Breast epithelium (tissue), 4 donors: Measurements from ENCODE around the gene USP24. TPM values are rescaled to one million over a fixed set of nuclear protein-coding genes. Genes with fewer than 3 reads are reported as not detected.
A peak's percentile ranks its signal among the peaks of the same experiment; 100 is the strongest.

Experiments
- DNase-seq, 2 donors: peaks; one replicate each; pipeline ENCODE4 v3.0.0-alpha.2; 2019; ENCODE audit warnings: low spot score in 2 of 2
- H3K27ac ChIP-seq, 2 donors: fragments of 200-600 bp; sonication (generic) in 1 of 2; one replicate each; pipeline ENCODE4 v1.5.1; 2016 to 2019; ENCODE audit warnings: mild to moderate bottlenecking in 1 of 2
- H3K27me3 ChIP-seq, 2 donors: fragments of 200-600 bp; sonication (generic) in 1 of 2; one replicate each; pipeline versions ENCODE4 v1.5.1 to v1.6.0; 2017 to 2019; ENCODE audit warnings: control low read depth in 1 of 2, mild to moderate bottlenecking in 1 of 2
- H3K36me3 ChIP-seq: fragments of 200-600 bp; one replicate; pipeline ENCODE4 v1.5.1; 2019
- H3K4me1 ChIP-seq, 2 donors: fragments of 200-600 bp; sonication (generic); one replicate each; pipeline ENCODE4 v1.5.1; 2016 to 2019; ENCODE audit warnings: control low read depth in 1 of 2
- H3K4me3 ChIP-seq, 3 donors: fragments of 200-600 bp; sonication (generic); 1 replicate in 2 of 3; 2 replicates in 1 of 3; pipeline ENCODE4 v1.5.1; 2016 to 2019; ENCODE audit warnings: mild to moderate bottlenecking in 3 of 3, moderate library complexity in 2 of 3
- H3K9me3 ChIP-seq, 2 donors: fragments of 200-600 bp; sonication (generic) in 1 of 2; one replicate each; pipeline ENCODE4 v1.5.1; 2016 to 2019; ENCODE audit warnings: control low read depth in 1 of 2
- CTCF ChIP-seq, 3 donors: fragments of 450-650 bp; IDR thresholded peaks; one replicate each; pipeline ENCODE4 v1.5.1; 2016 to 2017; ENCODE audit warnings: antibody characterized with exemption in 3 of 3, mild to moderate bottlenecking in 3 of 3, moderate library complexity in 3 of 3
- POLR2A ChIP-seq: fragments of 450-650 bp; IDR thresholded peaks from one replicate; pipeline ENCODE4 v1.6.1; 2016; ENCODE audit warnings: antibody characterized with exemption, mild to moderate bottlenecking, moderate library complexity
- POLR2AphosphoS5 ChIP-seq, 3 donors: sonication (generic); formaldehyde crosslinking; IDR thresholded peaks; one replicate each; pipeline ENCODE4 v1.6.1; 2017; ENCODE audit warnings: antibody characterized with exemption in 3 of 3
- intact Hi-C: fragments of 100-400 bp; cut with DNase I; formaldehyde crosslinking; loops from one replicate; pipeline ENCODE4 v1.15.1; 2023; ENCODE audit warnings: low total_unique reads
- total RNA-seq, 3 donors: library from RNA; depleted of rRNA; stranded (reverse); fragments of >200 nt; gene quantifications; one replicate each; pipeline ENCODE4 v1.1.0, GENCODE V29; 2016

The USP24 gene
- total RNA-seq, 3 donors from 2014 or later = 51.5 to 103 (median 77.3) TPM

DNA sequence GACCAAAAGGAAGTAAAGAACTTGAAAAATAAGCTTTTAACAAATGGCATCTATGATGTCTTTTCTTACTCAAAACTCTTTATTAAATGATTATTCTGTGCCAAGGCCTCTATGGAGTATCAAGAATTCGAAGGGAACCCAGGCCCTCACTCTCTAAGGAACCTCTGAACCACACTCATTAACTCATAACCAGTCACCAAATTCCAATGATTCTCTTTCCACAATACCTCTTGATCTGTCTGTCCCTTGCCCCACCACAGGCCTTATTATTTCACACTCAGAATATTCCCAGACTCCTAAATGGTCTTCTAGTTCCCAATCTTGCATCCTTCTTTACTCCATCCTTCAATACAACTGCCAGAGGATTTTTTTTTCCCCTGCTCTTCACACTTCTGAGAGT, 138.8 kb downstream of the USP24 start:
- Histone ChIP-seq H3K9me3 (no peaks in the 10 kb centered on the region), H3K27ac (no peak overlapping the region), H3K4me3 (no peak overlapping the region), H3K27me3 (no peaks in the 10 kb centered on the region), H3K4me1 (no peaks in the 10 kb centered on the region), H3K36me3 (peaks cover 15% of the 10 kb centered on the region)
- TF ChIP-seq POLR2A (no peak), CTCF (IDR thresholded peaks at IDR 0.05) (no peak), POLR2AphosphoS5 (IDR thresholded peaks at IDR 0.05) (no peak)
- intact Hi-C loops = no loop called here
- no peak for DNase-seq

- no peak for DNase-seq
- no peak overlapping the region for H3K4me3 ChIP-seq
- peaks cover 8% of the 10 kb centered on the region for H3K36me3 ChIP-seq
- intact Hi-C loops = no loop called here
- H3K9me3 ChIP-seq = no peaks in the 10 kb centered on the region
- no peak overlapping the region for H3K27ac ChIP-seq
- no peak for TF ChIP-seq CTCF (IDR thresholded peaks at IDR 0.05)
- TF ChIP-seq POLR2A = no peak
- TF ChIP-seq POLR2AphosphoS5 (IDR thresholded peaks at IDR 0.05) = no peak
- H3K4me1 ChIP-seq = no peaks in the 10 kb centered on the region
- H3K27me3 ChIP-seq = no peaks in the 10 kb centered on the region
These were observed 140.7 kb downstream of the USP24 start for GRCh38 chr1:55074455-55074854.

DNA sequence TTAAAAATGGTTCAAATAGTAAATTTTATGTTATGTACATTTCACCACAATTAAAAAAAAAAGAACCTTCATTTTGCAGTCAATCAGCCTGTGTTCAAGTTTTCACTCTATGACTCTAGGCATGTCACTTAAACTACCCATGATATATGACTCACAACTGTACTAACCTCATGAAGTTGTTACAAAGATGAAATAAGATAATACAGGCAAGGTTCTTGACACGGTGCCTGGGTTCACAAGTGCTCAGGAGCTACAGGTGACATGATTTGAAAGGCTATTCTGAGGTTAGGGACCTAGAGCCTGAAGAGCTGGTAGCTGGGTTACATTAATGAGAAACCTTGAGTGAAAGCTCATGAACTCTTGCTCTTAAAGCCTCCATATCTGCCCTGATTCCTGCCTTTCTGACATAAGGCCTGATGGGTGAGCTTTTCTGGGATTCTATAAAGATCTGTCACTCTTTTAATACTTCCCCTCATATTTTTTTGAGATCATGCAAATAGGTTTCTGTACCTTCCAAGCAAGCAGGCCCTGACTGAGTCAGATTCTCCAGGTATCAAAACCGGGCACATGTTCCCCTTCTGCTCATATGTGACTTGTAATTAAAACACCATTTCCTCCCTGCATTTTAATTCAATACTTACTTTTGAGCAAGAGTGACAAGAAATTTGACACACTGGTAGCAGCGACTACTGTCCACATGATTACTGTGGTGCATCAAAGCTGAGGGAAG, 141.8 kb downstream of the USP24 start:
- no peaks in the 10 kb centered on the region for H3K27me3 ChIP-seq
- intact Hi-C loops = no loop called here
- H3K27ac ChIP-seq = no peak overlapping the region
- no peaks in the 10 kb centered on the region for H3K9me3 ChIP-seq
- DNase-seq = no peak
- no peaks in the 10 kb centered on the region for H3K4me1 ChIP-seq
- TF ChIP-seq POLR2A = no peak
- no peak for TF ChIP-seq CTCF (IDR thresholded peaks at IDR 0.05)
- TF ChIP-seq POLR2AphosphoS5 (IDR thresholded peaks at IDR 0.05) = no peak
- no peak overlapping the region for H3K4me3 ChIP-seq
- peaks cover 4% of the 10 kb centered on the region for H3K36me3 ChIP-seq

DNA sequence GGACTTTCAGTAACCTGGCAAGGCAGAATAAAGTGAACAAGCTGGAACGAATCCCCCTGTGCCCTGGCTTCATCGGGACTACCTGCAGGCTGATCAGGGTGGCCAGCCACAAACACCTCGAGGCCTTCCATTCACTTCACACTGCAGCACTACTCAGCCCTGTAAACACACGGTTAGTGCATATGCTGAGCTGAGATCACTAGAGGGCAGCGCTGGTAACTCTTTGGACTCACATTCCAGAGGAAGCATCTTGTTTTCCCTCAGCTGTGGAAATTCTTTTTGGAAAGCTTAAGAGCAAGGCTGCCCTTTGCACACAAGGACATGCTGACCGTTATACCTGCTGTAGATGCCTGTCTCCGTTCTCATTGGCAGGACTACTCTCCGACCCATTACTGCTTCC, 143.7 kb downstream of the USP24 start:
- intact Hi-C loops = no loop called here
- Histone ChIP-seq H3K4me1 (peaks cover 0 to 9% of the 10 kb centered on the region in 2 donors), H3K36me3 (peaks cover 4% of the 10 kb centered on the region), H3K27ac (no peak overlapping the region), H3K27me3 (no peaks in the 10 kb centered on the region), H3K9me3 (no peaks in the 10 kb centered on the region), H3K4me3 (no peak overlapping the region)
- DNase-seq = no peak
- TF ChIP-seq POLR2AphosphoS5 (IDR thresholded peaks at IDR 0.05) (no peak), POLR2A (no peak), CTCF (IDR thresholded peaks at IDR 0.05) (peak in 1 of 3 donors; percentile 19)

GRCh38 chr1:55070293-55071164, 144.6 kb downstream of the USP24 start:
- Histone ChIP-seq H3K4me3 (no peak overlapping the region), H3K36me3 (peaks cover 4% of the 10 kb centered on the region), H3K9me3 (no peaks in the 10 kb centered on the region), H3K27ac (no peak overlapping the region), H3K27me3 (no peaks in the 10 kb centered on the region), H3K4me1 (peaks cover 0 to 9% of the 10 kb centered on the region in 2 donors)
- intact Hi-C loops = no loop called here
- TF ChIP-seq POLR2AphosphoS5 (IDR thresholded peaks at IDR 0.05) = no peak
- no peak for TF ChIP-seq CTCF (IDR thresholded peaks at IDR 0.05)
- TF ChIP-seq POLR2A = no peak
- DNase-seq = no peak
